Progenitor cell of endocrine pancreas (in vitro differentiated cells): ENCODE data around the gene PXMP2. TPM values are rescaled to one million over a fixed set of nuclear protein-coding genes. Genes with fewer than 3 reads are reported as not detected.

Source experiments
- DNase-seq: peaks from one replicate; pipeline ENCODE4 v3.0.0; 2021; ENCODE audit warnings: low spot score; ENCODE audit not compliant: unreplicated experiment
- H3K27ac Mint-ChIP-seq: 2 replicates; pipeline ENCODE4 v1.8.0; 2021; ENCODE audit warnings: mild to moderate bottlenecking, moderate library complexity, mixed read lengths
- H3K27me3 Mint-ChIP-seq: 2 replicates; pipeline ENCODE4 v1.8.0; 2021; ENCODE audit warnings: mixed read lengths
- H3K36me3 Mint-ChIP-seq: 2 replicates; pipeline ENCODE4 v1.8.0; 2022; ENCODE audit warnings: mixed read lengths; ENCODE audit not compliant: insufficient read depth
- H3K4me1 Mint-ChIP-seq: 2 replicates; pipeline ENCODE4 v1.8.0; 2021; ENCODE audit warnings: low read depth, mixed read lengths
- H3K4me3 Mint-ChIP-seq: 2 replicates; pipeline ENCODE4 v1.8.0; 2021; ENCODE audit warnings: low read depth, mild to moderate bottlenecking, moderate library complexity, mixed read lengths
- H3K9me3 Mint-ChIP-seq: 2 replicates; pipeline ENCODE4 v1.8.0; 2021; ENCODE audit warnings: low read depth, mixed read lengths
- CTCF ChIP-seq: fragments of 200-600 bp; sonication (generic); IDR thresholded peaks from one replicate; pipeline ENCODE4 v1.5.0; 2021; ENCODE audit warnings: antibody characterized with exemption, mild to moderate bottlenecking; ENCODE audit not compliant: unreplicated experiment
- total RNA-seq: library from RNA; stranded (reverse); gene quantifications from 2 replicates; pipeline ENCODE4 v1.2.1, GENCODE V29; 2021

The PXMP2 gene
- total RNA-seq, 1 donor from 2014 or later = 25.0 TPM

DNA sequence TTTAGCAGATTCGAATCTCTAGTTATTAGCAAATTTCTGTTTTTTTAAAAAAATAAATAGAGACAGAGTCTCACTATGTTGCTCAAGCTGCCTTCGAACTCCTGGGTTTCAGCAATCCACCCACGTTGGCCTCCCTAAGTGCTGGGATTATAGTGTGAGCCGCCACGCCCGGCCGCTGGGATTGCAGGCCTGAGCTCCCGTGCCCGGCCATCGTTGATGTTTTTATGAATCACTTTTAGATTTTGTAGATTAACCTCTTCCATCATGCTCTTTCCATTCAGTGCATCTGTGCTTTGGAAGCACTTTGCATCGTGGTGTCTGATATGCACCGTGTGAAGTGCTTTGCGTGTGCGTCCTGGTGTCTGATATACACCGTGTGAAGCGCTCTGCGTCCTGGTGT lies 44.2 kb downstream of the PXMP2 start:
- no peak for TF ChIP-seq CTCF
- no peak overlapping the region for H3K4me3 Mint-ChIP-seq
- H3K9me3 Mint-ChIP-seq = no peaks in the 10 kb centered on the region
- no peak overlapping the region for H3K27ac Mint-ChIP-seq
- no peaks in the 10 kb centered on the region for H3K4me1 Mint-ChIP-seq
- H3K27me3 Mint-ChIP-seq = no peaks in the 10 kb centered on the region
- no peak for DNase-seq
- peaks cover 46% of the 10 kb centered on the region for H3K36me3 Mint-ChIP-seq

- no peak overlapping the region for H3K27ac Mint-ChIP-seq
- H3K4me3 Mint-ChIP-seq = no peak overlapping the region
- H3K9me3 Mint-ChIP-seq = no peaks in the 10 kb centered on the region
- DNase-seq = no peak
- TF ChIP-seq CTCF = no peak
- no peaks in the 10 kb centered on the region for H3K27me3 Mint-ChIP-seq
- peaks cover 43% of the 10 kb centered on the region for H3K36me3 Mint-ChIP-seq
- no peaks in the 10 kb centered on the region for H3K4me1 Mint-ChIP-seq
Observed at GRCh38 chr12:132734206-132734605, 46.8 kb downstream of the PXMP2 start.

DNA sequence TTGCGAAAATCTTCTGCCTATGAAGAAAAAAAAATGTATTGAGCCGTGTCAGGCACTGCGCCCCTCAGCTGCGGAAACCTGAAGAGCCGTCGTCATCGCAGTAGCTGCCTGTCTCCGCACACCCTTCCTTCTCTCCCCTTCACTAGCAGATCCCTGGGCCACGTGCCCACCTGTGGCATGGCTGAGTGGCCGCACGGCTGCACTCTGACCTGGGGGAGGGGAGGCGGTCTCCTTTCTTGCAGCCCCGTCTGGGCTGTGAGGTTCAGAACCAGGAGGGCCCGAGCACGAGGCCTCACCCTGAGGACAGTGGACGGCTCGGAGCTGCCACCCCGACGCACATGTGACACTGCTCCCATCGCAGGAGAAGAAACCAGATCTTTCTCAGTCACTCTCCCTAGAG lies 48.1 kb downstream of the PXMP2 start:
- Mint-ChIP-seq H3K4me3 (no peak overlapping the region), H3K4me1 (no peaks in the 10 kb centered on the region), H3K36me3 (peaks cover 37% of the 10 kb centered on the region), H3K27ac (no peak overlapping the region), H3K9me3 (no peaks in the 10 kb centered on the region), H3K27me3 (no peaks in the 10 kb centered on the region)
- TF ChIP-seq CTCF = no peak
- no peak for DNase-seq

- no peak for DNase-seq
- Mint-ChIP-seq H3K36me3 (peaks cover 33% of the 10 kb centered on the region), H3K9me3 (no peaks in the 10 kb centered on the region), H3K27ac (no peak overlapping the region), H3K4me1 (no peaks in the 10 kb centered on the region), H3K27me3 (no peaks in the 10 kb centered on the region), H3K4me3 (no peak overlapping the region)
- no peak for TF ChIP-seq CTCF
Observed at GRCh38 chr12:132736378-132736777, 49.0 kb downstream of the PXMP2 start.

DNA sequence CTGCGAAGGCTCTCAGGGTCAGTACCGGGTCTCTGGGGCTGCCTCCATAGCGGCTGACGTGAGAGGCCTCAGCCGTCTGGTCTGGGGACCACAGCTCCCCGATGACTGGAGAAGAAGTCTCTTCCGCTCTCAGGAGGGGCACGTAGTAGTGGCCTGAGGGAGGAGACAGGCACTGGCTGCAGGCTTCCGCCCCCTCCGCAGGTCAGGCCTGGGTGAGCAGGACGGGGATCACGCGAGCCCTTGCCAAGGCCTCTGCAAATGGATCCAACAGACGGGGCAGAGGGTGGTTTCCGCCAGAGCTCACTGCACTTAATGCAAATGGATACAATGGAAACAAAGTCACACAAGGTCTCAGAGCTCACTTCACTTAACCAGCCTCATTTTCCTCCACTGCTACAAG lies 49.5 kb downstream of the PXMP2 start:
- Mint-ChIP-seq H3K27ac (no peak overlapping the region), H3K4me3 (no peak overlapping the region), H3K9me3 (no peaks in the 10 kb centered on the region), H3K4me1 (no peaks in the 10 kb centered on the region), H3K36me3 (peaks cover 31% of the 10 kb centered on the region), H3K27me3 (no peaks in the 10 kb centered on the region)
- no peak for TF ChIP-seq CTCF
- DNase-seq = no peak
